ENCODE measurements around the gene HPCAL1.

The HPCAL1 gene

DNA sequence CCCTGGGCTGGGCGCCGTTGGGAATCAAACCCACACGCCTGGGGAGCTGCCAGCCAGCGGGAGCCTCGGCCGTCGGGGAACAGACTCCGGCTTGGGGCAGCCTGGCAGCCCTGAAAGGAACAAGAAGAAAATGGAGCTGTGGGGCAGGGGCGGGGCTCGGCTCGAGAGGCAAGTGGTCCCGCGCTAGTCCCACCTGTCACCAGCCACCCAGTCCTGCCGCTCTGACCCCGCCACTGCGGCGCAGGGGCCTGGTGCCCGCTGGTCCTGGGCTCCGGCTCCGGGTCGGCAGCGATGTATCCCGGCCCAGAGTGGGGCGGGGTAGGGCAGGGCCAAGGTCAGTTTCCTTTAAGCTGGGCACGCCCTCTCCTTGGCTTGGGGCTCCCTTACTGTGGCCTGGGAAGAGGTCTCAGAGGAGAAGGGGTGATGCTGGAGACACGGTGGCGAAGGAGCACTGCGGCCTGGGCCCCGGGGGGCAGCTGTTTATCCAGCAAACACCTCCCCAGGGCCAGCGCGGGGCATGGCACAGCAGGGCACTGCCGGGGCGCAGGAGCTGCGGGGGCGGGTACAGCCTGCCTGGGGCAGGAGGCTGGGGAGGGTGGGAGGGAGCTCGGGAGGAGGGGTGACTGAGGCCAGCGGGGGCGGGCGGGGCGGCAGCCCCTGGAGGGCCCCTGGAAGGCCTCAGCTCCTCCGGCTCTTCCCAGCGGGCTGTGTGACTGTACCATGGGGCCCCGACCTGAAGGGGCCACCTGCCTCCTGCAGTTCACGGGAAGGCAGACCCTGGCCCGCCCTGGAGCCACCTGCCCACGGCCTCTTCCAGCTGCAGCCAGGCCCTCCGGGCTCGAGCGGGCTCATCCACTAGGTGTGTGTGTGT lies 129.8 kb downstream of the HPCAL1 start:
- in situ Hi-C loops (cut with HindIII; ENCODE audit: low sequenced_read_pairs): no loop called here

- in situ Hi-C loops (cut with HindIII; ENCODE audit: low sequenced_read_pairs): no loop called here
Observed at GRCh38 chr2:10433264-10433946, 130.7 kb downstream of the HPCAL1 start.

DNA sequence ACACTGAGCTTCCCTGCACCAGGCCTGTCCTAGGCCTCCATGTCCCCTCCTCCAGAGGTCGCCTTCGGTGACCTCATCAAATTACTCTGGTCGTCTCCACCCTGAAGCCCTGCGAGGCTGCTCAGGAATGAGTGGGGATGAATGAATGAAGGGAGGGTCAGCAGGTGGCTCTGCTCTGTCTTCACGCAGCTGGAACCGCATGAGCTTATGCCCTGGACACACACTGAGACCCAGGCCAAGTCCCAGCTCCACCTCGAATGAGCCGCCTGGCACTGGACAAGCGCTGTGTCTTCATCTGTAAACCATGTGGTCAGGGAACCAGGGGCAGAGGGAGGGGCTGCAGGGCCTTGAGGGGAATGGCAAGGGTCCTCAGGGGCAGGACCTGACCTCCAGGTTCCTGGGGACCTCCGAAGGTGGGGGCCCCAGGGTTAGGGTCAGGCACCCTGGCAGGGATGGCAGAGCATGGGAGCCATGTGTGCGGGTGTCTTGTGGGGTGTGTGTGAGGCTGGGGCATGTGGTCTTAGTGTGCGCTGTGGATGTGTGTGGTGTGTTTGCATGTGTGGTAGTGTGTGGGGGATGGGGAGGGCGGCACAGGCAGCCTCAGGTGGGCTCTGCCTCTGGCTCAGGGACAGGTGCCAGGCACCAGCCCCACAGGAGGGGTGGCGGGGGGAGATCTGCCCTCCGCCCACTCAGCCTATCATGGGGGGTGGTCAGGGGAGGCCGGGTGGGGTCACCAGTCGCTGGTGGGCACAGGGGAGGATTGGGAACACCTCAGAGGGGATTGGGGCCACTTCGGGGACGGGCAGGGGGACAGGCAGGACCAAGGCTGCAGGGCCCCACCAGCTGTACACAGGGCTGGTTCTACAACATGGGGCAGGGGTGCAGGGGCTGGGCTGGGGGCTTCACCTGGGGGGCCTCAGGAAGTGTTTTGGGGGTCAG lies 131.5 kb downstream of the HPCAL1 start:
- in situ Hi-C loops (cut with HindIII; ENCODE audit: low sequenced_read_pairs): no loop called here

DNA sequence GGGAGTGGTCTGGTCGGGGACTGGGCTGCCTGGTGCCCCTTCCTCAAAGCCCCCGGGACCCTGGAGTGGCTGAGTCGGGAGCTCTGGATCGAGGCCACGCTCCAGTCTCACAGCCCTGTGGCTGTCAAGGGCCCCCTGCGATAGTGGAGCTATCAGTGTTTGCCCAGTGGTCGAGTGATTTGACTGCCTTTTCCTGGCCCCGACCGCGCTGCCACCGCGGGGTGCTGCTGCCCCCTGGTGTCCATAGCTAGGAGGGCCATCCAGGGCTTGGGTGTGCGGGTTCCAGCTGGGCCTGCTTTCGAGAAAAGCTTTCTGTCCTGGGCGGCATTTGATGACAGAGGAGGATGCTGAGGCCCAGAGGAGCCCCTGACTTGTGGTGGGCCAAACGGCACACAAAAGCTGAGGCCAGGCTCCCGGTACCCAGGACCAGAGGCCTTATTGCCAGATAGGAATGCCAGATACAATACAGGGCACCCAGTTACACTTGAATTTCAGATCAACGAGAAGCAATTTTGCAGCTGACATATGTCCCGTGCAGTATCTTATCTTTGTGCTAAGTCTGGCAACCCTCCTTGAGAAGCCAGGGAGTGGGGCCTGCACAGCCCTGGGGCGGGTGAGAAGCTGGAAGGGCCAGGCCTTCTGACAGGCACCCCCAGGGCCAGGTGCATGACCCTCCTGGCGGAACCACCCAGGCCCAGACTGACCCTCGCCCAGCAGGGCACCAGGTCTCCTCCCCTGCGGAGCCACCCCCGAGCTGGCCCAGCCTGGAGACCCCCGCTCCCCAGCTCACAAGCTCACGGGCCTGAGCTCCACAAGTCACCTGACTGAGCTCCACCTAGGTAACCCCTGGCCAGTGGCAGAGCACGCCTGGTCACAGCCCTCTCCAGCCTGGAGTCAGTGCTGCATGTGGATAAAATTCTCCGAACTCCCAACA lies 132.4 kb downstream of the HPCAL1 start:
- in situ Hi-C loops (cut with HindIII; ENCODE audit: low sequenced_read_pairs): no loop called here

DNA sequence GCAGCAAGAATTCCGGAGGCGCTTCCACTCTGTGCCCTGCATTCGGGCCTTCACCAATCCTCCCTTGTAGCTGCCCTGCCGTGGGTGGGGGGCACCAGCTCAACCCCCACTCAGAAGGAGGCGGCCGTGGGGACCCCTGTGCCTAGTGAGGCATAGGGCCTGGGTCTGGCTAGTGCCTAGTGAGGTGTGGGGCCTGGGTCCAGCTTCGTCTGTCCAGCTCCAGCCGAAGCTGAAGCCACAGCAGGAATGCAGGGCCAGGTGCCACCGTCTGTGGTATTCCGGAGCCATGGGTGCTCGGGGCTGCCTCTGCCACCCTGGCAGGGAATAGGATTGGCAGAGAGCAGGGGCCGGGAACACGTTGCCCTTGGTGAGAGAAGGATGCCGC lies 133.1 kb downstream of the HPCAL1 start:
- in situ Hi-C loops (cut with HindIII; ENCODE audit: low sequenced_read_pairs): no loop called here

- in situ Hi-C loops (cut with HindIII; ENCODE audit: low sequenced_read_pairs): no loop called here
Observed at GRCh38 chr2:10436583-10437110, 133.9 kb downstream of the HPCAL1 start.

DNA sequence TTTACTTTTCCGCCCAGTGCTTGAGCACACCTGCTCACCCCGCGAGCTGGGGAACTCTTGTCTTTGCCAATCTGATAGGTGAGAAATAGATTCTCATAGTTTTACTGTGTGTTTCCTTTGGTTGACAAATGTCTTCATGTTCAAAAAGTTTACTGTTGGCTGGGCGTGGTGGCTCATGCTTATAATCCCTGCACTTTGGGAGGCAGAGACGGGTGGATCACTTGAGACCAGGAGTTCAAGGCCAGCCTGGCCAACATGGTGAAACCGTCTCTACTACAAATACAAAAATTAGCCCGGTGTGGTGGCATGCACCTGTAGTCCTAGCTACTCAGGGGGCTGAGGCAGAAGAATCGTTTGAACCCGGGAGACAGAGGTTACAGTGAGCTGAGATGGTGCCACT lies 135.1 kb downstream of the HPCAL1 start:
- in situ Hi-C loops (cut with HindIII; ENCODE audit: low sequenced_read_pairs): no loop called here

- in situ Hi-C loops (cut with HindIII; ENCODE audit: low sequenced_read_pairs): no loop called here
Observed at GRCh38 chr2:10438688-10439087, 136.0 kb downstream of the HPCAL1 start.

- in situ Hi-C loops (cut with HindIII; ENCODE audit: low sequenced_read_pairs): no loop called here
Observed at GRCh38 chr2:10439185-10439879, 136.6 kb downstream of the HPCAL1 start.

- in situ Hi-C loops (cut with HindIII; ENCODE audit: low sequenced_read_pairs): loop anchor here (10.0 kb wide), 1 partner anchor 315 kb away; the partner anchor contains the start of gene RRM2
Observed at GRCh38 chr2:10439971-10440370, 137.3 kb downstream of the HPCAL1 start.

- in situ Hi-C loops (cut with HindIII; ENCODE audit: low sequenced_read_pairs): loop anchor here (10.0 kb wide), 1 partner anchor 316 kb away; the partner anchor contains the start of gene RRM2
Observed at GRCh38 chr2:10440736-10441135, 138.0 kb downstream of the HPCAL1 start.

GRCh38 chr2:10441948-10442347 lies 139.2 kb downstream of the HPCAL1 start:
- in situ Hi-C loops (cut with HindIII; ENCODE audit: low sequenced_read_pairs): loop anchor here (10.0 kb wide), 1 partner anchor 317 kb away; the partner anchor contains the start of gene RRM2

DNA sequence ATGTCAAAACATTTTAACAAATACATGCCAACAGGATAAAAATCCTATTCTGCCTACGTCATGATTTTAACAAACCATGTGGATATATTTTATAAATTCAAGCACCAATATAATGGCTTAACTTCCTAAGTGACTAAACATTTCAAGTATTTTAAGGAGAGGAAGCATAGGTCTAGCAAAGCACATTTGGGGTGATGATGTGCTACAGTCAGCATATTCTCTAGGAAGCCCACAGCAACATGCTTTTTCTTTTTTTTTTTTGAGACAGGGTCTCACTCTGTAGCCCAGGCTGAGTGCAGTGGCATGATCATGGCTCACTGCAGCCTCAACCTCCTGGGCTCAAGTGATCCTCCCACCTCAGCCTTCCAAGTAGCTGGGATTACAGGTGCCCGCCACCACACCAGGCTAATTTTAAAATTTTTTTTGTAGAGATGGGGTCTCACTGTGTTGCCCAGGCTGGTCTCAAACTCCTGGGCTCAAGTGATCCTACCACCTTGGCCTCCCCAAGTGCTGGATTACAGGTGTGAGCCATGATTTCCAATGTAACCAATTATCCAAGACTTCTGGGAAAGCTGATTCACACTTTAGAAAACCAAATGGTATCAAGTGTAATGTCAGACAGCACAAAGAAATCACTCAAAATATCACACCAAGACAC lies 139.9 kb downstream of the HPCAL1 start:
- in situ Hi-C loops (cut with HindIII; ENCODE audit: low sequenced_read_pairs): loop anchor here (10.0 kb wide), 1 partner anchor 318 kb away; the partner anchor contains the start of gene RRM2

- in situ Hi-C loops (cut with HindIII; ENCODE audit: low sequenced_read_pairs): loop anchor here (10.0 kb wide), 1 partner anchor 320 kb away; the partner anchor contains the start of gene RRM2
Observed at GRCh38 chr2:10444463-10444862, 141.8 kb downstream of the HPCAL1 start.

DNA sequence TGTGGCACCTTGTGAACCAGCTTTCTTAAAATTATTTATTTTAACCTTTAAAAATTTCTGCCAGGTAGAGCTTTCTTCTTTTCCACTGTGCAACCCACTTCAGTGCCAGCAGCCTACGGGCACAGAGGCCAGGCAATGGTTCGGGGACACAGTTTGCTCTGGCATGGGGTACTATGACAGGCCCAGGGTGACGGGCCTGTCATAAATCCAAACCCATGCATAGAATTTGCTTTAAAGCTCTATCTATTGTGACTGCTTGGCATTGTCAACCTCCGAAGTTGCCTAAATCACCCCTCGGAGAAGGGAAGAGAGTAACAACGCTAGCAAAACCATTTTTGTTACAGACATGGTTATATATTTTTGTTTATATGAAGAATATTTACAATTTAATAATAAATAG lies 143.9 kb downstream of the HPCAL1 start:
- in situ Hi-C loops (cut with HindIII; ENCODE audit: low sequenced_read_pairs): loop anchor here (5.0 to 10.0 kb wide), 3 partner anchors 41 to 322 kb away; partner anchors contain the start of gene RRM2

GRCh38 chr2:10447300-10447894 lies 144.7 kb downstream of the HPCAL1 start:
- in situ Hi-C loops (cut with HindIII; ENCODE audit: low sequenced_read_pairs): loop anchor here (5.0 to 10.0 kb wide), 3 partner anchors 40 to 323 kb away; partner anchors contain the start of gene RRM2

GRCh38 chr2:10447895-10448575 lies 145.3 kb downstream of the HPCAL1 start, which contains the start of gene ODC1:
Gene ODC1, minus strand, starts transcription at chr2:10448327. Its CDS starts 3,295 bp downstream, at chr2:10445032.
- in situ Hi-C loops (cut with HindIII; ENCODE audit: low sequenced_read_pairs): loop anchor here (5.0 to 10.0 kb wide), 3 partner anchors 39 to 323 kb away; partner anchors contain the start of gene RRM2
